ENCODE measurements around the gene DCAF17.

DNA sequence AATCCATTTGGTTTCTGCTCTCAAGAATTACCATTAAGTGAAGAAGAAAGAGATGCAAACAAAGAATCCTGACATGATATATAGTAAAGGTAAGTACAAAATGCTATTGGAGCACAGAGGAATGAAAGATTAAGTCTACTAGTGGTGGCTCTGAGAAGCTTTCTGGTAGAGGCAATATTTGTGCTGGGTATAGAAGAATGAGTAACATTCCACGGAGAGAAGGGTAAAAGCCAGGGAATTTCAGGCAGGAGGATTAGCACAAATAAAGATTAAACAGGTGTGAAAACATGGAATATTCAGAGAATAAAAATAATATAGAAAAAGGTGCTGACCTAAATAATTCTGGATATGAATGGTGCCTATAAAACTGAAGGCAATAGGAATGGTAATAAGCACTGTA, 32.1 kb upstream of the DCAF17 start:
- no peak for TF ChIP-seq EZH2 (IDR thresholded peaks at IDR 0.05; ENCODE audit: insufficient read depth, poor library complexity, severe bottlenecking)
- no peak for TF ChIP-seq EZH2phosphoT487 (IDR thresholded peaks at IDR 0.05; ENCODE audit: insufficient read depth, low read depth)

Data from GM23248 (cell line).